Measurements from ENCODE around the gene HAUS6.

DNA sequence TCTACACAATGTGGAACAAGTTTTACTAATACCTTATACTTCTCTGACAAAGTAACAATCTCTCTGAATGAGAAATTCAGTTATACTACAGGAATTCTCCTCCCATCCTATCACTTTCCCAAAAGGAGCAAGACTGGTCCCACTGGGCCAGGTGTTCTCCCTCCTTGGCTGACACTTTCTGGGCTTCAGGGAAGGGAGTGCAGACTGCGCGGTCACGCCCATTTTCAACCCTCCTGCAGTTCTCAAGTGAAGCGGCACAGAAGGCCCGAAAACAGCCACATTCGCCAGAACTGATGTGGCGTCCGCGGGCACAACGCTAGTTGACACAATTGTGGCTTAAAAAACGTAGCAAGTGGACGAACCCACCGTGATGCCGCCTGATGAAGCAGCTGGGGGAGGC, 70.3 kb downstream of the HAUS6 start:
- TF ChIP-seq POLR2A (IDR thresholded peaks at IDR 0.05): no peak
- TF ChIP-seq, protein P1, sequence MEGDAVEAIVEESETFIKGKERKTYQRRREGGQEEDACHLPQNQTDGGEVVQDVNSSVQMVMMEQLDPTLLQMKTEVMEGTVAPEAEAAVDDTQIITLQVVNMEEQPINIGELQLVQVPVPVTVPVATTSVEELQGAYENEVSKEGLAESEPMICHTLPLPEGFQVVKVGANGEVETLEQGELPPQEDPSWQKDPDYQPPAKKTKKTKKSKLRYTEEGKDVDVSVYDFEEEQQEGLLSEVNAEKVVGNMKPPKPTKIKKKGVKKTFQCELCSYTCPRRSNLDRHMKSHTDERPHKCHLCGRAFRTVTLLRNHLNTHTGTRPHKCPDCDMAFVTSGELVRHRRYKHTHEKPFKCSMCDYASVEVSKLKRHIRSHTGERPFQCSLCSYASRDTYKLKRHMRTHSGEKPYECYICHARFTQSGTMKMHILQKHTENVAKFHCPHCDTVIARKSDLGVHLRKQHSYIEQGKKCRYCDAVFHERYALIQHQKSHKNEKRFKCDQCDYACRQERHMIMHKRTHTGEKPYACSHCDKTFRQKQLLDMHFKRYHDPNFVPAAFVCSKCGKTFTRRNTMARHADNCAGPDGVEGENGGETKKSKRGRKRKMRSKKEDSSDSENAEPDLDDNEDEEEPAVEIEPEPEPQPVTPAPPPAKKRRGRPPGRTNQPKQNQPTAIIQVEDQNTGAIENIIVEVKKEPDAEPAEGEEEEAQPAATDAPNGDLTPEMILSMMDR (IDR thresholded peaks at IDR 0.05): no peak

Data from testis (tissue), 2 donors.